ENCODE results near the gene PLEKHA4. TPM values are rescaled to one million over a fixed set of nuclear protein-coding genes. Genes with fewer than 3 reads are reported as not detected.

The PLEKHA4 gene
- total and polyA plus RNA-seq, 2 of the 13 experiments (the other 11 are each of a cell fraction or from before 2014, with no cell fraction given) = 4.8 to 6.0 TPM

- no peak for FAIRE-seq
- Histone ChIP-seq H3K9me3 (ENCODE audit: low read length) (no peaks in the 10 kb centered on the region), H3K27me3 (ENCODE audit: control insufficient read depth in 1 of 2, insufficient read depth in 2 of 2, low read length in 2 of 2) (no peaks in the 10 kb centered on the region; a peak in 1 of 5 replicates), H3K36me3 (replicated peaks in 1 of 2; ENCODE audit: control insufficient read depth in 1 of 2, insufficient read depth in 2 of 2, low read length in 2 of 2) (no peaks in the 10 kb centered on the region), H3K4me3 (replicated peaks in 1 of 3; ENCODE audit: insufficient read depth in 1 of 3, low read depth in 2 of 3, low read length in 3 of 3) (no peak overlapping the region), H4K20me1 (ENCODE audit: insufficient read depth, low read length) (no peaks in the 10 kb centered on the region), H3K4me2 (ENCODE audit: low read depth, low read length) (no peak overlapping the region), H3K27ac (ENCODE audit: extremely low read length, insufficient read depth, low read length) (no peak overlapping the region), H3K4me1 (ENCODE audit: insufficient read depth, low read length) (peaks cover under 1% of the 10 kb centered on the region), H3K79me2 (ENCODE audit: insufficient read depth, low read length) (no peaks in the 10 kb centered on the region), H2AFZ (ENCODE audit: low read length) (no peak overlapping the region), H3K9ac (ENCODE audit: insufficient read depth, low read depth, low read length) (no peak overlapping the region)
- WGBS (ENCODE audit: low lambda C conversion rate) = 94% methylated on average over 18 of the region's 18 CpGs
- intact Hi-C loops (cut with micrococcal nuclease; ENCODE audit: unreplicated experiment) (no loop called here), in situ Hi-C loops (cut with HindIII; ENCODE audit: extremely low pct_ligation_motif_present, low pct_unique_long_range_greater_than_20kb) (no loop called here)
- no TSS peak for BruUV-seq (replicated peaks)
- CTCF ChIA-PET (ENCODE audit: low intra/inter-chr PET ratio, low total read pairs) = no interaction called here
- POLR2A ChIA-PET = no interaction called here
- ATAC-seq = no peak
- DNase-seq (ENCODE audit: low spot score) = no peak
- no peak for TF ChIP-seq ZFP36L1 (CRISPR knock-in tag; IDR thresholded peaks at IDR 0.05)
- no peak for TF ChIP-seq CREB3 (CRISPR knock-in tag; IDR thresholded peaks at IDR 0.05)
- TF ChIP-seq ZNF563 (CRISPR knock-in tag; IDR thresholded peaks at IDR 0.05) = no peak
- TF ChIP-seq IRX3 (CRISPR knock-in tag; IDR thresholded peaks at IDR 0.05; ENCODE audit: borderline replicate concordance, low read depth) = no peak
- no peak for TF ChIP-seq ZBTB10 (CRISPR knock-in tag; IDR thresholded peaks at IDR 0.05; ENCODE audit: borderline replicate concordance)
- TF ChIP-seq ZNF784 (CRISPR knock-in tag; IDR thresholded peaks at IDR 0.05; ENCODE audit: borderline replicate concordance) = no peak
- TF ChIP-seq DR1 (CRISPR knock-in tag; IDR thresholded peaks at IDR 0.05) = no peak
- TF ChIP-seq HNF1A (IDR thresholded peaks at IDR 0.05; ENCODE audit: low read depth) = no peak
- no peak for TF ChIP-seq HNF1A (CRISPR knock-in tag; IDR thresholded peaks at IDR 0.05; ENCODE audit: borderline replicate concordance)
- no peak for TF ChIP-seq SIX1 (CRISPR knock-in tag; IDR thresholded peaks at IDR 0.05; ENCODE audit: borderline replicate concordance)
- no peak for TF ChIP-seq CEBPZ (IDR thresholded peaks at IDR 0.05; ENCODE audit: low read length)
These were observed 7.1 kb downstream of the PLEKHA4 start for GRCh38 chr19:48861313-48861712.
